Measurements from ENCODE around the gene ATF6. TPM values are rescaled to one million over a fixed set of nuclear protein-coding genes. Genes with fewer than 3 reads are reported as not detected.

ATF6 gene
- total and polyA plus RNA-seq, 9 of the 15 experiments (the other 6 are each of a cell fraction or from before 2014, with no cell fraction given) = 11.7 to 32.4 (median 20.4) TPM

GRCh38 chr1:161749509-161750407 is 16.4 kb upstream of the ATF6 start, which contains the start of gene DUSP12 (continued):
- TF ChIP-seq, protein P1, sequence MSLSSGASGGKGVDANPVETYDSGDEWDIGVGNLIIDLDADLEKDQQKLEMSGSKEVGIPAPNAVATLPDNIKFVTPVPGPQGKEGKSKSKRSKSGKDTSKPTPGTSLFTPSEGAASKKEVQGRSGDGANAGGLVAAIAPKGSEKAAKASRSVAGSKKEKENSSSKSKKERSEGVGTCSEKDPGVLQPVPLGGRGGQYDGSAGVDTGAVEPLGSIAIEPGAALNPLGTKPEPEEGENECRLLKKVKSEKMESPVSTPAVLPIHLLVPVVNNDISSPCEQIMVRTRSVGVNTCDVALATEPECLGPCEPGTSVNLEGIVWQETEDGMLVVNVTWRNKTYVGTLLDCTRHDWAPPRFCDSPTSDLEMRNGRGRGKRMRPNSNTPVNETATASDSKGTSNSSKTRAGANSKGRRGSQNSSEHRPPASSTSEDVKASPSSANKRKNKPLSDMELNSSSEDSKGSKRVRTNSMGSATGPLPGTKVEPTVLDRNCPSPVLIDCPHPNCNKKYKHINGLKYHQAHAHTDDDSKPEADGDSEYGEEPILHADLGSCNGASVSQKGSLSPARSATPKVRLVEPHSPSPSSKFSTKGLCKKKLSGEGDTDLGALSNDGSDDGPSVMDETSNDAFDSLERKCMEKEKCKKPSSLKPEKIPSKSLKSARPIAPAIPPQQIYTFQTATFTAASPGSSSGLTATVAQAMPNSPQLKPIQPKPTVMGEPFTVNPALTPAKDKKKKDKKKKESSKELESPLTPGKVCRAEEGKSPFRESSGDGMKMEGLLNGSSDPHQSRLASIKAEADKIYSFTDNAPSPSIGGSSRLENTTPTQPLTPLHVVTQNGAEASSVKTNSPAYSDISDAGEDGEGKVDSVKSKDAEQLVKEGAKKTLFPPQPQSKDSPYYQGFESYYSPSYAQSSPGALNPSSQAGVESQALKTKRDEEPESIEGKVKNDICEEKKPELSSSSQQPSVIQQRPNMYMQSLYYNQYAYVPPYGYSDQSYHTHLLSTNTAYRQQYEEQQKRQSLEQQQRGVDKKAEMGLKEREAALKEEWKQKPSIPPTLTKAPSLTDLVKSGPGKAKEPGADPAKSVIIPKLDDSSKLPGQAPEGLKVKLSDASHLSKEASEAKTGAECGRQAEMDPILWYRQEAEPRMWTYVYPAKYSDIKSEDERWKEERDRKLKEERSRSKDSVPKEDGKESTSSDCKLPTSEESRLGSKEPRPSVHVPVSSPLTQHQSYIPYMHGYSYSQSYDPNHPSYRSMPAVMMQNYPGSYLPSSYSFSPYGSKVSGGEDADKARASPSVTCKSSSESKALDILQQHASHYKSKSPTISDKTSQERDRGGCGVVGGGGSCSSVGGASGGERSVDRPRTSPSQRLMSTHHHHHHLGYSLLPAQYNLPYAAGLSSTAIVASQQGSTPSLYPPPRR (CRISPR knock-in tag; IDR thresholded peaks at IDR 0.05; ENCODE audit: borderline replicate concordance) = no peak
- TF ChIP-seq FOXP1 (CRISPR knock-in tag; IDR thresholded peaks at IDR 0.05) (no peak), DIDO1 (tag; IDR thresholded peaks at IDR 0.05; ENCODE audit: low read depth) (peak; percentile 66), RAD21 (CRISPR knock-in tag; conservative IDR thresholded peaks at IDR 0.05 in 1 of 2, IDR thresholded peaks at IDR 0.05 in 1 of 2) (no peak), HDAC8 (tag; IDR thresholded peaks at IDR 0.05) (0 out of 2 replicates have a peak, but pooled peaks have one; percentile 58)
- TF ChIP-seq, protein P2, sequence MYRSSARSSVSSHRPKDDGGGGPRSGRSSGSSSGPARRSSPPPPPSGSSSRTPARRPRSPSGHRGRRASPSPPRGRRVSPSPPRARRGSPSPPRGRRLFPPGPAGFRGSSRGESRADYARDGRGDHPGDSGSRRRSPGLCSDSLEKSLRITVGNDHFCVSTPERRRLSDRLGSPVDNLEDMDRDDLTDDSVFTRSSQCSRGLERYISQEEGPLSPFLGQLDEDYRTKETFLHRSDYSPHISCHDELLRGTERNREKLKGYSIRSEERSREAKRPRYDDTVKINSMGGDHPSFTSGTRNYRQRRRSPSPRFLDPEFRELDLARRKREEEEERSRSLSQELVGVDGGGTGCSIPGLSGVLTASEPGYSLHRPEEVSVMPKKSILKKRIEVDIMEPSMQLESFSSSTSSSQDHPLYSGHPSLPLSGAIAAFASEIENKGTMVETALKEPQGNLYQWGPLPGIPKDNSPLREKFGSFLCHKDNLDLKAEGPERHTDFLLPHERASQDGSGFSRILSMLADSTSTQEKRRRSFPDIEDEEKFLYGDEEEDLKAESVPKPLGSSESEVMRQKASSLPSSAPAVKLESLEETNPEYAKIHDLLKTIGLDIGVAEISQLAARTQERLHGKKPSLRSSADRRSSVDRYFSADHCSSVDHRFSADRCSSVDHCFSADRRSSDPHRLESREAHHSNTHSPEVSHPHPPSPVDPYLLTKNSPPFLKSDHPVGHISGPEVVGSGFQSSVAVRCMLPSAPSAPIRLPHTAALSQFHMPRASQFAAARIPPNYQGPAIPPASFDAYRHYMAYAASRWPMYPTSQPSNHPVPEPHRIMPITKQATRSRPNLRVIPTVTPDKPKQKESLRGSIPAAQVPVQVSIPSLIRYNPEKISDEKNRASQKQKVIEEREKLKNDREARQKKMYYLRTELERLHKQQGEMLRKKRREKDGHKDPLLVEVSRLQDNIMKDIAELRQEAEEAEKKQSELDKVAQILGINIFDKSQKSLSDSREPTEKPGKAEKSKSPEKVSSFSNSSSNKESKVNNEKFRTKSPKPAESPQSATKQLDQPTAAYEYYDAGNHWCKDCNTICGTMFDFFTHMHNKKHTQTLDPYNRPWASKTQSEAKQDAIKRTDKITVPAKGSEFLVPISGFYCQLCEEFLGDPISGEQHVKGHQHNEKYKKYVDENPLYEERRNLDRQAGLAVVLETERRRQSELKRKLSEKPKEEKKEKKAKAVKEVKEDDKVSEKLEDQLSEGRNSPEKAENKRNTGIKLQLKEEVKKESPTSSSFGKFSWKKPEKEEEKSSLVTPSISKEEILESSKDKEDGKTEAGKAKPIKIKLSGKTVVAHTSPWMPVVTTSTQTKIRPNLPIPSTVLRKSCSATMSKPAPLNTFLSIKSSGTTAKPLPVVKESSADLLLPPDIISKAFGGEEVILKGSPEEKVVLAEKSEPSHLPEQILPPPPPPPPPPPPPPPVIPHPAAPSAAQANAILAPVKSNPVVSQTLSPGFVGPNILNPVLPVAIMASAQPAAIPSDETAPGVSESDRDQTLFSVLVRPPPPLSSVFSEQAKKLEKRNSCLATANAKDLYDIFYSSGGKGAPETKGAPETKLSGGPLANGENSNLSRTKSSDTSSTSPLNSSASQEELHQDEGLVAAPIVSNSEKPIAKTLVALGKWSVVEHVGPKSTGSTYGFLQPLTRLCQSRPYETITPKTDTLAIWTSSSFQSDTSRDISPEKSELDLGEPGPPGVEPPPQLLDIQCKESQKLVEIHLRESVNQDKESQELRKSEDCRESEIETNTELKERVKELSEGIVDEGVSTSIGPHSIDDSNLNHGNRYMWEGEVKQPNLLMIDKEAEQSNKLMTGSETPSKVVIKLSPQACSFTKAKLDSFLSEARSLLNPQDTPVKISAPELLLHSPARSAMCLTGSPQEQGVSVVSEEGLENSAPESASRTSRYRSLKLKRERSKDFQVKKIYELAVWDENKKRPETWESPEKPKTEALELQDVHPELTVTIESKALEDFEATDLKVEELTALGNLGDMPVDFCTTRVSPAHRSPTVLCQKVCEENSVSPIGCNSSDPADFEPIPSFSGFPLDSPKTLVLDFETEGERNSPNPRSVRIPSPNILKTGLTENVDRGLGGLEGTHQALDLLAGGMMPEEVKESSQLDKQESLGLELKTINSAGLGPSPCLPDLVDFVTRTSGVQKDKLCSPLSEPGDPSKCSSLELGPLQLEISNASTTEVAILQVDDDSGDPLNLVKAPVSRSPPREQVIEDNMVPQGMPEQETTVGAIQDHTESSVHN (IDR thresholded peaks at IDR 0.05; ENCODE audit: borderline replicate concordance in 1 of 2, low read depth in 1 of 2) = no peak
